Dedifferentiated amniotic fluid mesenchymal stem cell (primary cell): ENCODE data around the gene CAV3.

ENCODE experiments used
- DNase-seq: peaks from one replicate; pipeline ENCODE4 v3.0.0-alpha.2; 2016; ENCODE audit errors: extremely low spot score

CAV3 gene

DNA sequence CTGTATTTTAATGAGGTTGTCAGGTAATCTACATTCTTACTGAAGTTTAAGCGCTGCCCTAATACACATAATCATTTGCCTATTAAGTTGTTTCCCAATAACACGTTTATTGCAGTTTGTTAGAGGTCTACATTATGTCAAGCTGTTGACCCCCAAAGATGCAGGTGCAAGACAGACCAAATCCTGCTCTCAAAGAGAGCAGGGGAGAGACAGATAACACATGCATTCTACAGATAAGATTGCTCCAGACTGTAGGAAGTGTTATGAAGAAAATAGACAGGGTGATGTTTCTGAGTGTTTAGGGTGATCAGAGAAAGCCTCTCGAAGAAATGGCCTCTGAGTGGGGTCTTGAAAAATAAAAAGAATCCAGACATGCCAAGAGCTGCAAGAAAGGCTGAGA lies 60.6 kb downstream of the CAV3 start:
- no peak for DNase-seq
